IMR-90 (cell line): ENCODE data around the gene MOB4. TPM values are rescaled to one million over a fixed set of nuclear protein-coding genes. Genes with fewer than 3 reads are reported as not detected.

Experiments used
- ATAC-seq: fragments of 200-7000 bp; cut with Tn5 transposase; 2 replicates; pipeline ENCODE4 v1.9.1; 2020; ENCODE audit warnings: low read depth, mild to moderate bottlenecking, moderate library complexity
- BruUV-seq: library from RNA; stranded (reverse); fragments of 400-500 nt; replicated peaks from 2 replicates; lab custom pipeline; 2021; lab: Mats Ljungman, UMichigan
- CTCF ChIA-PET: fragments of 300-600 bp; formaldehyde crosslinking; extraction: SDS; loops from one replicate; lab custom pipeline; 2021; ENCODE audit warnings: antibody characterized with exemption; lab: Yijun Ruan, JAX
- POLR2A ChIA-PET: fragments of 300-600 bp; sonication (Branson Sonifier 250); formaldehyde crosslinking; loops from one replicate; lab custom pipeline; 2022; ENCODE audit warnings: antibody characterized with exemption; ENCODE audit not compliant: unreplicated experiment; lab: Charles Lee
- DNase-seq: peaks from one replicate; pipeline ENCODE4 v3.0.0; 2013
- H2AFZ ChIP-seq: replicated peaks from 2 replicates; pipeline ENCODE3; 2013; ENCODE audit warnings: low read length, mild to moderate bottlenecking; ENCODE audit not compliant: poor library complexity
- H2AK5ac ChIP-seq: 2 replicates; pipeline ENCODE4 v1.6.1; 2013; ENCODE audit warnings: low read depth, low read length, inconsistent platforms
- H2AK9ac ChIP-seq: replicated peaks from 2 replicates; pipeline ENCODE3; 2013; ENCODE audit warnings: mild to moderate bottlenecking, low read depth, low read length, moderate library complexity; ENCODE audit not compliant: poor library complexity
- H2BK120ac ChIP-seq: 2 replicates; pipeline ENCODE4 v1.6.1; 2013; ENCODE audit warnings: low read depth, low read length, inconsistent platforms
- H2BK15ac ChIP-seq: 3 replicates; pipeline ENCODE4 v1.6.1; 2013; ENCODE audit warnings: low read depth, low read length, inconsistent platforms
- H2BK20ac ChIP-seq: 2 replicates; pipeline ENCODE4 v1.6.1; 2013; ENCODE audit warnings: low read depth, mild to moderate bottlenecking, inconsistent platforms, low read length, moderate library complexity
- H2BK5ac ChIP-seq: 2 replicates; pipeline ENCODE4 v1.6.1; 2013; ENCODE audit warnings: mild to moderate bottlenecking, low read depth, low read length, inconsistent platforms; ENCODE audit not compliant: poor library complexity, severe bottlenecking
- H3K14ac ChIP-seq: replicated peaks from 2 replicates; pipeline ENCODE4 v1.6.1; 2013; ENCODE audit warnings: low read depth, low read length, inconsistent platforms
- H3K18ac ChIP-seq: 2 replicates; pipeline ENCODE4 v1.6.1; 2013; ENCODE audit warnings: low read depth, low read length, control low read depth
- H3K23ac ChIP-seq: 2 replicates; pipeline ENCODE4 v1.6.1; 2013; ENCODE audit warnings: low read depth, low read length, inconsistent platforms
- H3K27ac ChIP-seq: 2 replicates; pipeline ENCODE4 v1.5.1; 2013; ENCODE audit warnings: mild to moderate bottlenecking, control low read depth, low read length; ENCODE audit not compliant: insufficient read depth
- H3K27me3 ChIP-seq: 2 replicates; pipeline ENCODE4 v1.6.1; 2013; ENCODE audit warnings: low read length; ENCODE audit not compliant: control insufficient read depth, insufficient read depth
- H3K36me3 ChIP-seq: 2 replicates; pipeline ENCODE4 v1.6.1; 2013; ENCODE audit warnings: low read length, mixed read lengths; ENCODE audit not compliant: control insufficient read depth, insufficient read depth
- H3K4ac ChIP-seq: 2 replicates; pipeline ENCODE4 v1.6.1; 2013; ENCODE audit warnings: low read depth, low read length, inconsistent platforms
- H3K4me1 ChIP-seq: 2 replicates; pipeline ENCODE4 v1.6.1; 2013; ENCODE audit warnings: low read length, mixed read lengths; ENCODE audit not compliant: control insufficient read depth, insufficient read depth
- H3K4me2 ChIP-seq: 2 replicates; pipeline ENCODE4 v1.6.1; 2013; ENCODE audit warnings: low read depth, mild to moderate bottlenecking, control low read depth, low read length, moderate library complexity
- H3K4me3 ChIP-seq: 2 replicates; pipeline ENCODE4 v1.5.1; 2013; ENCODE audit warnings: low read depth, mild to moderate bottlenecking, control low read depth, low read length, moderate library complexity; ENCODE audit not compliant: insufficient read depth
- H3K56ac ChIP-seq: 2 replicates; pipeline ENCODE4 v1.6.1; 2013; ENCODE audit warnings: low read length, inconsistent platforms; ENCODE audit not compliant: insufficient read depth; ENCODE audit errors: extremely low read depth
- H3K79me1 ChIP-seq, 2 experiments: 2 replicates each; pipeline ENCODE4 v1.6.1; 2013; ENCODE audit warnings: low read length in 2 of 2, inconsistent platforms in 1 of 2, low read depth in 1 of 2
- H3K9ac ChIP-seq: 2 replicates; pipeline ENCODE4 v1.6.1; 2013; ENCODE audit warnings: low read depth, low read length, control low read depth
- H3K9me1 ChIP-seq: 2 replicates; pipeline ENCODE4 v1.6.1; 2013; ENCODE audit warnings: low read length, inconsistent platforms; ENCODE audit not compliant: insufficient read depth
- H3K9me3 ChIP-seq: 2 replicates; pipeline ENCODE4 v1.6.1; 2013; ENCODE audit warnings: low read length; ENCODE audit not compliant: control insufficient read depth, insufficient read depth
- H4K20me1 ChIP-seq: 2 replicates; pipeline ENCODE4 v1.6.1; 2013; ENCODE audit warnings: low read length, inconsistent platforms; ENCODE audit not compliant: insufficient read depth
- H4K5ac ChIP-seq: 2 replicates; pipeline ENCODE4 v1.6.1; 2013; ENCODE audit warnings: mild to moderate bottlenecking, low read depth, low read length, control low read depth
- H4K8ac ChIP-seq, 2 experiments: 2 replicates each; pipeline ENCODE4 v1.6.1; 2013; ENCODE audit warnings: low read depth in 2 of 2, low read length in 2 of 2, control low read depth in 1 of 2, inconsistent platforms in 1 of 2
- H4K91ac ChIP-seq: 2 replicates; pipeline ENCODE4 v1.6.1; 2013; ENCODE audit warnings: low read depth, low read length, inconsistent platforms; ENCODE audit not compliant: insufficient read depth
- BHLHE40 ChIP-seq: fragments of 150-350 bp; IDR thresholded peaks from 2 replicates; pipeline ENCODE4 v1.6.1; 2016; ENCODE audit warnings: mild to moderate bottlenecking, low read depth, low read length
- CEBPB ChIP-seq: IDR thresholded peaks from 2 replicates; pipeline ENCODE4 v1.6.1; 2012; ENCODE audit warnings: low read depth, low read length, improper control_type of control experiment
- CHD1 ChIP-seq: IDR thresholded peaks from 2 replicates; pipeline ENCODE4 v1.6.1; 2012; ENCODE audit warnings: low read depth, low read length, improper control_type of control experiment
- FOS ChIP-seq: fragments of 150-350 bp; IDR thresholded peaks from 2 replicates; pipeline ENCODE4 v1.6.1; 2016; ENCODE audit warnings: low read depth, low read length
- MAFK ChIP-seq: IDR thresholded peaks from 2 replicates; pipeline ENCODE4 v1.6.1; 2012; ENCODE audit warnings: low read depth, low read length, improper control_type of control experiment
- MAZ ChIP-seq: IDR thresholded peaks from 2 replicates; pipeline ENCODE4 v1.6.1; 2012; ENCODE audit warnings: low read depth, mild to moderate bottlenecking, low read length, improper control_type of control experiment, moderate library complexity, borderline replicate concordance
- POLR2A ChIP-seq: IDR thresholded peaks from 2 replicates; pipeline ENCODE4 v1.6.1; 2012; ENCODE audit warnings: mild to moderate bottlenecking, low read depth, low read length
- RAD21 ChIP-seq: IDR thresholded peaks from 2 replicates; pipeline ENCODE4 v1.6.1; 2012; ENCODE audit warnings: low read length, improper control_type of control experiment
- RCOR1 ChIP-seq: IDR thresholded peaks from 2 replicates; pipeline ENCODE4 v1.6.1; 2012; ENCODE audit warnings: mild to moderate bottlenecking, low read length, improper control_type of control experiment; ENCODE audit not compliant: insufficient replicate concordance
- RFX5 ChIP-seq: IDR thresholded peaks from 2 replicates; pipeline ENCODE4 v1.8.0; 2012; ENCODE audit warnings: low read depth, mild to moderate bottlenecking, low read length, moderate library complexity
- SMC3 ChIP-seq: fragments of 150-350 bp; IDR thresholded peaks from 2 replicates; pipeline ENCODE4 v1.6.1; 2016; ENCODE audit warnings: low read depth, mild to moderate bottlenecking, antibody characterized with exemption, low read length, moderate library complexity
- USF2 ChIP-seq: fragments of 150-350 bp; IDR thresholded peaks from 2 replicates; pipeline ENCODE4 v1.6.1; 2017; ENCODE audit warnings: mild to moderate bottlenecking, antibody characterized with exemption, low read length, low read depth
- WGBS, 2 experiments: methylation state at CpG; one replicate each; pipeline versions ENCODE4 v1.1.5 to v1.1.7; 2013; ENCODE audit warnings: missing lambda C conversion rate in 2 of 2; ENCODE audit not compliant: insufficient read length in 1 of 2; ENCODE audit errors: extremely low coverage in 2 of 2; 5-methylcytosine and 5-hydroxymethylcytosine counted together
- dilution Hi-C: fragments of 300-500 bp; cut with HindIII; formaldehyde crosslinking; loops from one replicate; pipeline ENCODE4 v1.14.3; 2018; ENCODE audit warnings: low sequenced_read_pairs; ENCODE audit not compliant: unreplicated experiment
- in situ Hi-C: fragments of 300-500 bp; cut with MboI; formaldehyde crosslinking; loops from 3 replicates; pipeline ENCODE4 v1.14.3; 2019; ENCODE audit warnings: low sequenced_read_pairs, inconsistent platforms, mixed read lengths
- intact Hi-C: fragments of 100-400 bp; cut with micrococcal nuclease; formaldehyde crosslinking; loops from 2 replicates; pipeline ENCODE4 v1.10.0; 2022
- polyA plus RNA-seq, 3 experiments: library from polyadenylated mRNA; depleted of rRNA; stranded (reverse); fragments of >200 nt; gene quantifications; 2 replicates each; pipeline ENCODE4 v1.2.3, GENCODE V29; 2012; ENCODE audit warnings: low replicate concordance in 1 of 3
- total RNA-seq: library from RNA; depleted of rRNA; stranded (reverse); fragments of >200 nt; gene quantifications from 2 replicates; pipeline ENCODE4 v1.2.3, GENCODE V29; 2012

Gene MOB4
- total and polyA plus RNA-seq, 2 of the 4 experiments (the other 2 are of a cell fraction): 34.8 to 36.0 TPM

- in situ Hi-C loops (no loop called here), intact Hi-C loops (no loop called here), dilution Hi-C loops (no loop called here)
- no peaks in the 10 kb centered on the region for H3K9me3 ChIP-seq
- no TSS peak for BruUV-seq
- H3K9ac ChIP-seq: no peak overlapping the region
- H2AK9ac ChIP-seq: no peak overlapping the region
- no CpG with 5 or more reads among the region's 1 CpG for WGBS, 2 experiments
- no peak overlapping the region for H4K8ac ChIP-seq
- no peak overlapping the region for H3K4me3 ChIP-seq
- H2BK15ac ChIP-seq: no peak overlapping the region
- H3K36me3 ChIP-seq: peaks cover 34% of the 10 kb centered on the region
- ATAC-seq (no peak), DNase-seq (no peak)
- no peak overlapping the region for H2AFZ ChIP-seq
- H3K9me1 ChIP-seq: no peaks in the 10 kb centered on the region
- H3K56ac ChIP-seq: no peak overlapping the region
- no peak overlapping the region for H3K27ac ChIP-seq
- no peak overlapping the region for H3K4me2 ChIP-seq
- H2AK5ac ChIP-seq: no peak overlapping the region
- no peaks in the 10 kb centered on the region for H3K4me1 ChIP-seq
- H4K91ac ChIP-seq: no peak overlapping the region
- no peak overlapping the region for H2BK20ac ChIP-seq
- no peak overlapping the region for H3K4ac ChIP-seq
- H3K27me3 ChIP-seq: no peaks in the 10 kb centered on the region
- peaks cover 5 to 31% of the 10 kb centered on the region in 2 experiments for H3K79me1 ChIP-seq
- CTCF ChIA-PET: interaction anchor here (0.9 kb wide), 1 partner anchor 14 kb away, joined by 3 read pairs; no protein-coding TSS in a partner anchor
- H2BK120ac ChIP-seq: no peak overlapping the region
- H4K20me1 ChIP-seq: peaks cover 4% of the 10 kb centered on the region; the same call in 1 of the 2 replicates
- POLR2A ChIA-PET: no interaction called here
- H3K14ac ChIP-seq: no peak overlapping the region
- H2BK5ac ChIP-seq: no peak overlapping the region
- TF ChIP-seq CEBPB (no peak), POLR2A (no peak), MAFK (no peak), RCOR1 (no peak), USF2 (no peak), FOS (no peak), BHLHE40 (no peak), MAZ (no peak), RFX5 (no peak), CHD1 (no peak), SMC3 (no peak), RAD21 (no peak)
- H3K23ac ChIP-seq: no peak overlapping the region
- no peak overlapping the region for H4K5ac ChIP-seq
- no peak overlapping the region for H3K18ac ChIP-seq
Measured at GRCh38 chr2:197539734-197540133, 23.9 kb downstream of the MOB4 start.
